K562 (cell line): Measurements from ENCODE around the gene TGFBR1. TPM values are rescaled to one million over a fixed set of nuclear protein-coding genes. Genes with fewer than 3 reads are reported as not detected.
A peak's percentile ranks its signal among the peaks of the same experiment; 100 is the strongest.

ENCODE experiments used
- CC2D1A ChIP-seq: fragments of 450-650 bp; IDR thresholded peaks from 2 replicates; pipeline ENCODE4 v1.6.1; 2017; ENCODE audit warnings: mild to moderate bottlenecking
- ESRRA ChIP-seq: fragments of 450-650 bp; IDR thresholded peaks from 2 replicates; pipeline ENCODE4 v1.6.1; 2014; ENCODE audit warnings: low read depth, mild to moderate bottlenecking, moderate library complexity, borderline replicate concordance
- EZH2 ChIP-seq: IDR thresholded peaks from 2 replicates; pipeline ENCODE4 v1.6.1; 2012; ENCODE audit warnings: low read depth, mild to moderate bottlenecking, inconsistent platforms, low read length, borderline replicate concordance
- HDAC6 ChIP-seq: IDR thresholded peaks from 2 replicates; pipeline ENCODE4 v1.6.1; 2012; ENCODE audit warnings: low read depth, mild to moderate bottlenecking, control low read depth, inconsistent platforms, low read length, moderate library complexity
- HMGN3 ChIP-seq: IDR thresholded peaks from 2 replicates; pipeline ENCODE4 v1.6.1; 2011; ENCODE audit warnings: borderline replicate concordance, low read depth, mild to moderate bottlenecking, mixed read lengths, low read length; ENCODE audit not compliant: insufficient read length; ENCODE audit errors: extremely low read depth
- MBD2 ChIP-seq: sonication (generic); IDR thresholded peaks from 2 replicates; pipeline ENCODE4 v1.6.1; 2016; ENCODE audit warnings: low read depth, borderline replicate concordance
- MYC ChIP-seq, 2 experiments: fragments of 250-450 bp in 1 of 2; sonication (Bioruptor Pico) in 1 of 2; IDR thresholded peaks; 2 replicates each; pipeline versions ENCODE4 v1.5.1 to v1.6.1; 2012 to 2021; ENCODE audit warnings: low read depth in 2 of 2, borderline replicate concordance in 1 of 2, improper control_type of control experiment in 1 of 2, low read length in 1 of 2, mild to moderate bottlenecking in 1 of 2, moderate library complexity in 1 of 2
- NBN ChIP-seq: fragments of 450-650 bp; IDR thresholded peaks from 2 replicates; pipeline ENCODE4 v1.6.1; 2016; ENCODE audit warnings: low read depth, mild to moderate bottlenecking
- NFIC ChIP-seq: fragments of 450-650 bp; IDR thresholded peaks from 2 replicates; pipeline ENCODE4 v1.6.1; 2017; ENCODE audit warnings: mild to moderate bottlenecking, inconsistent platforms
- NFXL1 ChIP-seq: fragments of 450-650 bp; formaldehyde crosslinking; IDR thresholded peaks from 2 replicates; pipeline ENCODE4 v1.4.0; 2021; ENCODE audit warnings: mild to moderate bottlenecking
- PTBP1 ChIP-seq: fragments of 200-400 bp; formaldehyde crosslinking; IDR thresholded peaks from 2 replicates; pipeline ENCODE4 v1.6.1; 2017; ENCODE audit warnings: low read depth, low read length
- RAD21 ChIP-seq, 2 experiments: fragments of 250-450 bp in 1 of 2; fragments of 450-650 bp in 1 of 2; sonication (Bioruptor Pico) in 1 of 2; formaldehyde crosslinking in 1 of 2; IDR thresholded peaks in 1 of 2; conservative IDR thresholded peaks in 1 of 2; 2 replicates each; pipeline versions ENCODE4 v1.4.0 to v1.8.0; 2020 to 2022; ENCODE audit warnings: mild to moderate bottlenecking in 2 of 2, moderate library complexity in 1 of 2
- RHOXF2B ChIP-seq: fragments of 250-450 bp; sonication (Bioruptor Pico); conservative IDR thresholded peaks from 2 replicates; pipeline ENCODE4 v1.5.1; 2021
- SAFB2 ChIP-seq: fragments of 200-400 bp; formaldehyde crosslinking; IDR thresholded peaks from 2 replicates; pipeline ENCODE4 v1.6.1; 2018; ENCODE audit warnings: borderline replicate concordance, low read length, low read depth, moderate library complexity; ENCODE audit not compliant: severe bottlenecking
- SNRNP70 ChIP-seq: fragments of 200-400 bp; formaldehyde crosslinking; optimal IDR thresholded peaks from 2 replicates; pipeline ENCODE3; 2017; ENCODE audit warnings: low read depth, low read length
- TAF1 ChIP-seq: IDR thresholded peaks from 2 replicates; pipeline ENCODE4 v1.6.1; 2011; ENCODE audit warnings: mild to moderate bottlenecking, low read length, moderate library complexity; ENCODE audit not compliant: insufficient read depth, control insufficient read depth, severe bottlenecking; ENCODE audit errors: extremely low read depth
- TEAD1 ChIP-seq, 2 experiments: fragments of 450-650 bp in 1 of 2; sonication (generic) in 1 of 2; formaldehyde crosslinking; IDR thresholded peaks; 2 replicates each; pipeline versions ENCODE4 v1.4.0 to v1.8.0; 2020 to 2022; ENCODE audit warnings: mild to moderate bottlenecking in 2 of 2, missing genetic modification reagents in 1 of 2
- ZNF217 ChIP-seq: sonication (generic); formaldehyde crosslinking; IDR thresholded peaks from 2 replicates; pipeline ENCODE4 v1.8.0; 2022; ENCODE audit warnings: mild to moderate bottlenecking, missing genetic modification reagents
- ZNF445 ChIP-seq: fragments of 250-450 bp; sonication (Bioruptor Pico); IDR thresholded peaks from 2 replicates; pipeline ENCODE4 v1.4.0; 2020; ENCODE audit warnings: low read depth, mild to moderate bottlenecking, moderate library complexity
- ZNF785 ChIP-seq: fragments of 250-450 bp; sonication (Bioruptor Pico); IDR thresholded peaks from 2 replicates; pipeline ENCODE4 v1.4.0; 2020; ENCODE audit warnings: mild to moderate bottlenecking
- polyA plus RNA-seq, 8 experiments: library from polyadenylated mRNA; depleted of rRNA in 4 of 8; stranded (reverse) in 5 of 8; unstranded in 3 of 8; fragments of >200 nt; fragmentation: Nextera tagmentation in 2 of 8; fragmentation: Illumina TruSeq in 1 of 8; extraction: Ambion mirVana in 2 of 8; extraction: Trizol in 1 of 8; gene quantifications; 2 replicates each; pipeline versions ENCODE4 v1.2.1 to v1.2.3, GENCODE V29; 2011 to 2014; ENCODE audit warnings: inconsistent platforms in 1 of 8, missing spikeins in 1 of 8
- total RNA-seq, 7 experiments: library from RNA; depleted of rRNA in 6 of 7; stranded (reverse); fragments of >200 nt in 6 of 7; fragmentation: Illumina TruSeq in 2 of 7; extraction: Trizol in 2 of 7; gene quantifications; 2 replicates each; pipeline versions ENCODE4 v1.2.1 to v1.2.3, GENCODE V29; 2011 to 2021; ENCODE audit warnings: low replicate concordance in 1 of 7
- TF ChIP-seq, protein P1 (sequence below): fragments of 450-650 bp; formaldehyde crosslinking; IDR thresholded peaks from 2 replicates; pipeline ENCODE4 v1.4.0; 2022; ENCODE audit warnings: missing genetic modification characterization
- TF ChIP-seq, protein P2 (sequence below): fragments of 200-800 bp; sonication (Bioruptor generic); IDR thresholded peaks from 2 replicates; pipeline ENCODE4 v1.6.1; 2017; ENCODE audit warnings: missing genetic modification characterization, missing compliant biosample characterization
- TF ChIP-seq, protein P3 (sequence below): IDR thresholded peaks from 2 replicates; pipeline ENCODE4 v1.6.1; 2011; ENCODE audit warnings: borderline replicate concordance, low read depth, mild to moderate bottlenecking, moderate library complexity, low read length; ENCODE audit not compliant: insufficient read depth, poor library complexity, severe bottlenecking

The TGFBR1 gene
- total and polyA plus RNA-seq, 9 of the 15 experiments (the other 6 are each of a cell fraction or from before 2014, with no cell fraction given): 15.5 to 62.4 (median 42.7) TPM

DNA sequence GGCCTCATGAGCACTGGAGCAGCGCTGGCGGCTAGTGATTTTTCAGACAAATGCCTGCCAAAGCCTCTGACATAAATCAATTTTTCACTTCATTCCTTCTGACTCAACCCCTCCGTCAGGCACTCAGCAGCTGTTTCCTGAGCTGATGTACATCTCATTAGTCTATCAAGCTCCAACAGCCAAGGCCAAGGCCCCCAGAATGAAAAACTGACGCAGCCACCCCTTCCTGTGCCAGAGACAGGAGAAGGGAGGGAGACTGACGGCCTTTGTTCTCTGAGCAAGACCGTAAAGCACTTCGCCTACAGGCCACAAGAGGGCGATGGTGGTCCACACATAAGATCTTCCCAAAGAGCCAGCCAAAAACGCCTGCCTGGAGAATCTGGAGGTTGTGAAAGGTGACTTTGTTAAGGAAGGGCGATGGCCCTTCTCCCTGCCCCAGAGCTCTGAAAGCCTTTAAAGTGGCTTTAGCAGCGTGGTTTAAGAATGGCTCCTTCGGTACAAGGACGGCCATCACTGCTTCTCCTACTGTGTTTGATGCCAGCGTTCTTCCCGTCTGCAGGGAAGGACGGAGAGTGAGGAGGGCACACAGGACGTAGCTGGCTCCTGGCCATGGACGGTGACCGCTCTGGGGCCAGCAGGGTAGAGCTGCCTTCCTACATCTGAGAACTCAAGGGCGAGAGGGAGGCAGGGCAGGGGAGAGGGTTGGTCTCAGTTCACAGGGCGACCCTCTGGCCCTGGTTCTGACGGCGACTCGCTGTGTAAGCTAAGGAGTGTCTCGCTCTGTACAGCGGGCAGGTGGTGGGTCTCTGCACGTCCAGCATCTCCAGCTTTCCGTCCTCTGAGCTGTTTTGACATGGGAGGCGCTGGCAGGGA, 79.8 kb downstream of the TGFBR1 start (continued):
- TF ChIP-seq HMGN3: no peak
- no peak for TF ChIP-seq ZNF445 (CRISPR knock-in tag)
- TF ChIP-seq, protein P1, sequence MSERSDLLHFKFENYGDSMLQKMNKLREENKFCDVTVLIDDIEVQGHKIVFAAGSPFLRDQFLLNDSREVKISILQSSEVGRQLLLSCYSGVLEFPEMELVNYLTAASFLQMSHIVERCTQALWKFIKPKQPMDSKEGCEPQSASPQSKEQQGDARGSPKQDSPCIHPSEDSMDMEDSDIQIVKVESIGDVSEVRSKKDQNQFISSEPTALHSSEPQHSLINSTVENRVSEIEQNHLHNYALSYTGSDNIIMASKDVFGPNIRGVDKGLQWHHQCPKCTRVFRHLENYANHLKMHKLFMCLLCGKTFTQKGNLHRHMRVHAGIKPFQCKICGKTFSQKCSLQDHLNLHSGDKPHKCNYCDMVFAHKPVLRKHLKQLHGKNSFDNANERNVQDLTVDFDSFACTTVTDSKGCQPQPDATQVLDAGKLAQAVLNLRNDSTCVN (CRISPR knock-in tag): no peak
- peak; percentile 67 for TF ChIP-seq CC2D1A
- TF ChIP-seq TEAD1 (CRISPR knock-in tag; IDR thresholded peaks at IDR 0.05): no peak
- TF ChIP-seq SNRNP70: no peak
- TF ChIP-seq MYC (IDR thresholded peaks at IDR 0.05; ENCODE audit: low read depth, low read length): no peak
- TF ChIP-seq MYC (CRISPR knock-in tag; IDR thresholded peaks at IDR 0.05; ENCODE audit: borderline replicate concordance, low read depth): no peak
- no peak for TF ChIP-seq SAFB2
- TF ChIP-seq, protein P2, sequence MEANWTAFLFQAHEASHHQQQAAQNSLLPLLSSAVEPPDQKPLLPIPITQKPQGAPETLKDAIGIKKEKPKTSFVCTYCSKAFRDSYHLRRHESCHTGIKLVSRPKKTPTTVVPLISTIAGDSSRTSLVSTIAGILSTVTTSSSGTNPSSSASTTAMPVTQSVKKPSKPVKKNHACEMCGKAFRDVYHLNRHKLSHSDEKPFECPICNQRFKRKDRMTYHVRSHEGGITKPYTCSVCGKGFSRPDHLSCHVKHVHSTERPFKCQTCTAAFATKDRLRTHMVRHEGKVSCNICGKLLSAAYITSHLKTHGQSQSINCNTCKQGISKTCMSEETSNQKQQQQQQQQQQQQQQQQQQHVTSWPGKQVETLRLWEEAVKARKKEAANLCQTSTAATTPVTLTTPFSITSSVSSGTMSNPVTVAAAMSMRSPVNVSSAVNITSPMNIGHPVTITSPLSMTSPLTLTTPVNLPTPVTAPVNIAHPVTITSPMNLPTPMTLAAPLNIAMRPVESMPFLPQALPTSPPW (CRISPR knock-in tag): no peak
- peak; percentile 37; the same call in 1 of the 2 replicates for TF ChIP-seq NFIC
- no peak for TF ChIP-seq NBN
- no peak for TF ChIP-seq ZNF785 (CRISPR knock-in tag)
- TF ChIP-seq TAF1: no peak
- TF ChIP-seq PTBP1: no peak
- TF ChIP-seq ZNF217 (CRISPR knock-in tag): no peak
- TF ChIP-seq RAD21 (CRISPR knock-in tag; conservative IDR thresholded peaks at IDR 0.05 in 1 of 2, IDR thresholded peaks at IDR 0.05 in 1 of 2): peak; percentile 77 to 90
- no peak for TF ChIP-seq MBD2
- no peak for TF ChIP-seq NFXL1 (CRISPR knock-in tag)
- peak; percentile 53; the same call in 1 of the 2 replicates for TF ChIP-seq ESRRA
- no peak for TF ChIP-seq RHOXF2B
- TF ChIP-seq, protein P3, sequence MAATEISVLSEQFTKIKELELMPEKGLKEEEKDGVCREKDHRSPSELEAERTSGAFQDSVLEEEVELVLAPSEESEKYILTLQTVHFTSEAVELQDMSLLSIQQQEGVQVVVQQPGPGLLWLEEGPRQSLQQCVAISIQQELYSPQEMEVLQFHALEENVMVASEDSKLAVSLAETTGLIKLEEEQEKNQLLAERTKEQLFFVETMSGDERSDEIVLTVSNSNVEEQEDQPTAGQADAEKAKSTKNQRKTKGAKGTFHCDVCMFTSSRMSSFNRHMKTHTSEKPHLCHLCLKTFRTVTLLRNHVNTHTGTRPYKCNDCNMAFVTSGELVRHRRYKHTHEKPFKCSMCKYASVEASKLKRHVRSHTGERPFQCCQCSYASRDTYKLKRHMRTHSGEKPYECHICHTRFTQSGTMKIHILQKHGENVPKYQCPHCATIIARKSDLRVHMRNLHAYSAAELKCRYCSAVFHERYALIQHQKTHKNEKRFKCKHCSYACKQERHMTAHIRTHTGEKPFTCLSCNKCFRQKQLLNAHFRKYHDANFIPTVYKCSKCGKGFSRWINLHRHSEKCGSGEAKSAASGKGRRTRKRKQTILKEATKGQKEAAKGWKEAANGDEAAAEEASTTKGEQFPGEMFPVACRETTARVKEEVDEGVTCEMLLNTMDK: no peak
- 0 out of 2 replicates have a peak, but pooled peaks have one; percentile 50 for TF ChIP-seq EZH2
- no peak for TF ChIP-seq HDAC6
